ENCODE results near the gene IL12RB2.

Gene IL12RB2

GRCh38 chr1:67307251-67308060, at the start of gene IL12RB2:
Gene IL12RB2, plus strand, starts transcription at chr1:67307873. Its CDS starts 12,496 bp downstream, at chr1:67320369.
- DNase-seq (ENCODE audit: low spot score in 2 of 2): no peak
- H3K36me3 Mint-ChIP-seq (ENCODE audit: insufficient read depth): peaks cover 1% of the 10 kb centered on the region
- no peaks in the 10 kb centered on the region for H3K9me3 Mint-ChIP-seq
- peak; percentile 60 for ATAC-seq (replicated peaks; ENCODE audit: extremely low read depth, poor library complexity, severe bottlenecking)
- peaks cover 27% of the 10 kb centered on the region for H3K27me3 Mint-ChIP-seq
- peak within 1 kb of the TSS; percentile 72 for H3K4me3 Mint-ChIP-seq
- peaks cover 5% of the 10 kb centered on the region for H3K4me1 Mint-ChIP-seq
- H3K27ac Mint-ChIP-seq (ENCODE audit: low read depth): no peak within 1 kb of the TSS

- Mint-ChIP-seq H3K9me3 (no peaks in the 10 kb centered on the region), H3K27me3 (no peaks in the 10 kb centered on the region), H3K36me3 (ENCODE audit: insufficient read depth) (no peaks in the 10 kb centered on the region), H3K27ac (ENCODE audit: low read depth) (no peak overlapping the region), H3K4me3 (no peak overlapping the region), H3K4me1 (peaks cover 17% of the 10 kb centered on the region)
- ATAC-seq (replicated peaks; ENCODE audit: extremely low read depth, poor library complexity, severe bottlenecking) (peak; percentile 28), DNase-seq (ENCODE audit: low spot score in 2 of 2) (no peak)
Measured at GRCh38 chr1:67261680-67262079, 46.0 kb upstream of the IL12RB2 start.

GRCh38 chr1:67262735-67263134, 44.9 kb upstream of the IL12RB2 start:
- no peaks in the 10 kb centered on the region for H3K9me3 Mint-ChIP-seq
- H3K4me3 Mint-ChIP-seq: no peak overlapping the region
- no peak for ATAC-seq (replicated peaks; ENCODE audit: extremely low read depth, poor library complexity, severe bottlenecking)
- DNase-seq (ENCODE audit: low spot score in 2 of 2): no peak
- no peak overlapping the region for H3K27ac Mint-ChIP-seq (ENCODE audit: low read depth)
- no peaks in the 10 kb centered on the region for H3K27me3 Mint-ChIP-seq
- peaks cover 17% of the 10 kb centered on the region for H3K4me1 Mint-ChIP-seq
- H3K36me3 Mint-ChIP-seq (ENCODE audit: insufficient read depth): no peaks in the 10 kb centered on the region

GRCh38 chr1:67264152-67264551, 43.5 kb upstream of the IL12RB2 start:
- no peaks in the 10 kb centered on the region for H3K27me3 Mint-ChIP-seq
- H3K27ac Mint-ChIP-seq (ENCODE audit: low read depth): no peak overlapping the region
- H3K9me3 Mint-ChIP-seq: no peaks in the 10 kb centered on the region
- DNase-seq (ENCODE audit: low spot score in 2 of 2) (no peak), ATAC-seq (replicated peaks; ENCODE audit: extremely low read depth, poor library complexity, severe bottlenecking) (no peak)
- peaks cover 17% of the 10 kb centered on the region for H3K4me1 Mint-ChIP-seq
- no peak overlapping the region for H3K4me3 Mint-ChIP-seq
- no peaks in the 10 kb centered on the region for H3K36me3 Mint-ChIP-seq (ENCODE audit: insufficient read depth)

DNA sequence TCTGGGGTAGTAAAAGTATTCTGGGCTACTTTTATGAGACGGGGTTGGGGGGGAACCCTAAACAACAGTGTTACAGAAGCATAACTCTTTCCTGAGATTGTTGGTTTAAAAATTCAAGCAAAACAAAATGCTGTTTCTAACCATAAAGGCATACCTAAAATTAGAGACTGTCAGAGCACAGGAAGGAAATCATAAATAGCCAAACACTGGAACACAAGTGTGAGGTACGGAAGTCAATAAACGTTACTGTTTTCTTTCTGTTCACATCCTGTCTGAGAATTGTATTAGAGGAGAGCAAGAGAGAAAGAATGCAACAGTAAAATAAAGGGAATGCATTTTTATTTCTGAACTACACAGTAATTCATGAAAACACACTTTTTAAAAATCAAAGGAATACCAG, 42.8 kb upstream of the IL12RB2 start:
- Mint-ChIP-seq H3K4me3 (peak overlapping the region; percentile 21), H3K27me3 (no peaks in the 10 kb centered on the region)

DNA sequence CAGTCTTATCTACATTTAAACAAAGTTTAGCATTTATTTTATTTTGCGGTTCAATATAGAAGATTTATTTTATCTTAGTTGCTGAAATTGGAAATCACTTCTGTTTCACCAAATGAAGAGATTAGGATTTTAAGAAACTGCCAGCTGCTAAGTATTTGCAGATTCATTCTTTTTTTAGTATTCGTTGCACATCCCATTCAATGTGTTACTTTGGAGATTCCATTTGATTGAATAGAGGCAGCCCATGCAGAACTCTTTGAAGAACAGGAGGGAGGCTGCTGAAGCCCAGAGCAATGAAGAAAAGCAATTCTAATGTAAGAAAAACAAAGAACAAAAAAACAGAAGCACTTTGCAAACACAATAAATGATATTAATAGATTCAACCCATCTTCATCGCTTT, 38.6 kb upstream of the IL12RB2 start:
- no peak overlapping the region for H3K27ac Mint-ChIP-seq (ENCODE audit: low read depth)
- no peak overlapping the region for H3K4me3 Mint-ChIP-seq
- H3K36me3 Mint-ChIP-seq (ENCODE audit: insufficient read depth): no peaks in the 10 kb centered on the region
- no peaks in the 10 kb centered on the region for H3K27me3 Mint-ChIP-seq
- peaks cover 8% of the 10 kb centered on the region for H3K4me1 Mint-ChIP-seq
- DNase-seq (ENCODE audit: low spot score in 2 of 2) (no peak), ATAC-seq (replicated peaks; ENCODE audit: extremely low read depth, poor library complexity, severe bottlenecking) (no peak)
- no peaks in the 10 kb centered on the region for H3K9me3 Mint-ChIP-seq

More for the DNA sequence above, 42.8 kb upstream of the IL12RB2 start:
- ATAC-seq (replicated peaks; ENCODE audit: extremely low read depth, poor library complexity, severe bottlenecking) (peak; percentile 64), DNase-seq (ENCODE audit: low spot score in 2 of 2) (no peak)
- Mint-ChIP-seq H3K4me1 (peaks cover 17% of the 10 kb centered on the region), H3K9me3 (no peaks in the 10 kb centered on the region), H3K27ac (ENCODE audit: low read depth) (peak overlapping the region; percentile 50), H3K36me3 (ENCODE audit: insufficient read depth) (no peaks in the 10 kb centered on the region)

DNA sequence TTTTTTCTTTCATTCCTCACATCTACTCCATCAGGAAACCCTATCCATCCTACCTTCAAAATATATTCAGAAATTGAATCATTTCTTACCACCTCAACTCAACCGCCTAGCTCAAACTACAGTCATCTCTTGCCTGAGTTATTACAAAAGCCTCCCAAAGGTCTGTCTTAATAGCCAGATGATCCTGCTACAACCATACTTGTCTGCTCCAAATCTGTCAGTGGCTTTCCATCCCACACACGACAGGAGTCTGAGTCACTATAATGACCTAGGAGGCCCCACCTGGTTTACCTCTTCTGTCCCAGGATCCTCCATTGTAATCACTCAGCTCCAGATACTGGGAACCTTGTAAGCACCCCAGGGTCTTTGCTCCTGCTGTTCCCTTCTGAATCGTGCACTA, 37.1 kb upstream of the IL12RB2 start:
- Mint-ChIP-seq H3K9me3 (no peaks in the 10 kb centered on the region), H3K4me1 (peaks cover 10% of the 10 kb centered on the region), H3K4me3 (no peak overlapping the region), H3K27ac (ENCODE audit: low read depth) (no peak overlapping the region), H3K27me3 (no peaks in the 10 kb centered on the region), H3K36me3 (ENCODE audit: insufficient read depth) (no peaks in the 10 kb centered on the region)
- ATAC-seq (replicated peaks; ENCODE audit: extremely low read depth, poor library complexity, severe bottlenecking) (no peak), DNase-seq (ENCODE audit: low spot score in 2 of 2) (no peak)

DNA sequence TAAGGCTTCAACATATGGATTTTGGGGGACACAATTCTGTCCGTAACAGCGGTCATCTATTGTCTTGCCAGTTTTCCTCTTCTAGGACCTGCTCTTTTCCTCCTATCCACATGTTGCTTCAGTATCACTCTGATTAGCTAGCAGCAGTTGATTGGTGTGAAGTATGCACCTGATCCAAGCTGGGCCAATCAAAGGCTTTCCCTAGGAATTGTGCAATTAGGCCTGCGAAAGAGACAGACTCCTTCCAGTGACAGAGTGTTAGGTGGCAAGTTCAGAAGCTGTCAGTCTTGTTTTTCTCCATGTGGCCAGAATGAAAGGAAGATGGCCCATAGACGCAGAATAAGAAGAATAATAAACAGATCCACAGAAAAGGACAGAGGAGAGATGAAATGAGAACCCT, 34.1 kb upstream of the IL12RB2 start:
- H3K36me3 Mint-ChIP-seq (ENCODE audit: insufficient read depth): no peaks in the 10 kb centered on the region
- no peaks in the 10 kb centered on the region for H3K27me3 Mint-ChIP-seq
- H3K4me3 Mint-ChIP-seq: no peak overlapping the region
- no peaks in the 10 kb centered on the region for H3K9me3 Mint-ChIP-seq
- no peak overlapping the region for H3K27ac Mint-ChIP-seq (ENCODE audit: low read depth)
- H3K4me1 Mint-ChIP-seq: peaks cover 10% of the 10 kb centered on the region
- DNase-seq (ENCODE audit: low spot score in 2 of 2): no peak
- ATAC-seq (replicated peaks; ENCODE audit: extremely low read depth, poor library complexity, severe bottlenecking): no peak

GRCh38 chr1:67274623-67275325, 32.9 kb upstream of the IL12RB2 start:
- DNase-seq (ENCODE audit: low spot score in 2 of 2) (no peak), ATAC-seq (replicated peaks; ENCODE audit: extremely low read depth, poor library complexity, severe bottlenecking) (peak; percentile 91)
- Mint-ChIP-seq H3K9me3 (no peaks in the 10 kb centered on the region), H3K4me1 (peaks cover 10% of the 10 kb centered on the region), H3K27me3 (no peaks in the 10 kb centered on the region), H3K27ac (ENCODE audit: low read depth) (no peak overlapping the region), H3K4me3 (no peak overlapping the region), H3K36me3 (ENCODE audit: insufficient read depth) (no peaks in the 10 kb centered on the region)

DNA sequence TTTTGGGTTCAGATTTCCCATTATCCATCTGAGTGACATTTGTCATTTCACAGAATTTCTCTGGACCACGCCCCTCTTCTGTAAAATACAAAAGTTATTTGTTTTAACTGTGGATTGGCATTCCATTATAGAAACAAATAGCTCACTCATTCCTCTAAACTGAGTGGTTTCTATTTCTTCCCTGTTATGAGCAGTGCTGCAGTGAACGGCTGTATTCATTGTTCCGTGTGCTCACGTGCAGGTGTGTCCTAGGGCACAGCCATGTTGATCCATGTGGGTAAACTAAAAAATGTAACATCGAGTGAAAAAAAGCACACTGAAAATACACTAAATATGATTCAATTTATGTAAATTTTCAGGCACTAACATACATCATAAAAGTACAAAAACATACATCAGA, 27.0 kb upstream of the IL12RB2 start:
- H3K27ac Mint-ChIP-seq (ENCODE audit: low read depth): no peak overlapping the region
- DNase-seq (ENCODE audit: low spot score in 2 of 2) (no peak), ATAC-seq (replicated peaks; ENCODE audit: extremely low read depth, poor library complexity, severe bottlenecking) (no peak)
- no peak overlapping the region for H3K4me3 Mint-ChIP-seq
- H3K4me1 Mint-ChIP-seq: peaks cover under 1% of the 10 kb centered on the region
- H3K36me3 Mint-ChIP-seq (ENCODE audit: insufficient read depth): no peaks in the 10 kb centered on the region
- no peaks in the 10 kb centered on the region for H3K27me3 Mint-ChIP-seq
- no peaks in the 10 kb centered on the region for H3K9me3 Mint-ChIP-seq

- Mint-ChIP-seq H3K4me3 (no peak overlapping the region), H3K4me1 (peaks cover 6% of the 10 kb centered on the region)
Measured at GRCh38 chr1:67281244-67281643, 26.4 kb upstream of the IL12RB2 start.

GRCh38 chr1:67285780-67286488, 21.7 kb upstream of the IL12RB2 start:
- DNase-seq (ENCODE audit: low spot score in 2 of 2): no peak
- no peaks in the 10 kb centered on the region for H3K9me3 Mint-ChIP-seq
- no peak overlapping the region for H3K27ac Mint-ChIP-seq (ENCODE audit: low read depth)
- no peak overlapping the region for H3K4me3 Mint-ChIP-seq
- no peaks in the 10 kb centered on the region for H3K36me3 Mint-ChIP-seq (ENCODE audit: insufficient read depth)
- H3K27me3 Mint-ChIP-seq: no peaks in the 10 kb centered on the region
- H3K4me1 Mint-ChIP-seq: peaks cover 10% of the 10 kb centered on the region
- peak; percentile 43 for ATAC-seq (replicated peaks; ENCODE audit: extremely low read depth, poor library complexity, severe bottlenecking)

More at GRCh38 chr1:67281244-67281643, 26.4 kb upstream of the IL12RB2 start:
- no peaks in the 10 kb centered on the region for H3K9me3 Mint-ChIP-seq
- DNase-seq (ENCODE audit: low spot score in 2 of 2) (no peak), ATAC-seq (replicated peaks; ENCODE audit: extremely low read depth, poor library complexity, severe bottlenecking) (no peak)
- no peaks in the 10 kb centered on the region for H3K36me3 Mint-ChIP-seq (ENCODE audit: insufficient read depth)
- no peak overlapping the region for H3K27ac Mint-ChIP-seq (ENCODE audit: low read depth)
- no peaks in the 10 kb centered on the region for H3K27me3 Mint-ChIP-seq

Measured in central memory CD8-positive, alpha-beta T cell (primary cell).